ENCODE results near the gene PTPRF.
A peak's percentile ranks its signal among the peaks of the same experiment; 100 is the strongest.

PTPRF gene

DNA sequence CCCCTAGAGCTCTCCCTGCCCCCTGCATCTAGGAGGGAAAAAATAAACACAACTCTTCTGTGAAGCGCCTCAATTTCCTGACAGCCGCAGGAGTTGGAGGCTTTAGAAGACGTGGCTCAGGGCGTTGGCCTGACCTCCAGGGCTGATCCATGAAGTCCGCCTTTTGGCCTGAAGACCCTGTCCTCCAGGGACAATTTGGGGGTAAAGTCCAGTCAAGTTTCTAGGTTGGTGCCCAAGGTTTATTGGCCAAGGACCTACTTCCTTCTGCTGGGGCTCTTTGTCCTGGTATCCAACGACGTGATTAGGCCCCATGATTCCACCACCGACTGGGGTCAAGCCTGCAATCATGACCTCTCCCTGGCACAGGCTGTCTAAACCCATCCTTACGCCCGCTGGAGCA lies 54.9 kb downstream of the PTPRF start:
- no peak for DNase-seq

DNA sequence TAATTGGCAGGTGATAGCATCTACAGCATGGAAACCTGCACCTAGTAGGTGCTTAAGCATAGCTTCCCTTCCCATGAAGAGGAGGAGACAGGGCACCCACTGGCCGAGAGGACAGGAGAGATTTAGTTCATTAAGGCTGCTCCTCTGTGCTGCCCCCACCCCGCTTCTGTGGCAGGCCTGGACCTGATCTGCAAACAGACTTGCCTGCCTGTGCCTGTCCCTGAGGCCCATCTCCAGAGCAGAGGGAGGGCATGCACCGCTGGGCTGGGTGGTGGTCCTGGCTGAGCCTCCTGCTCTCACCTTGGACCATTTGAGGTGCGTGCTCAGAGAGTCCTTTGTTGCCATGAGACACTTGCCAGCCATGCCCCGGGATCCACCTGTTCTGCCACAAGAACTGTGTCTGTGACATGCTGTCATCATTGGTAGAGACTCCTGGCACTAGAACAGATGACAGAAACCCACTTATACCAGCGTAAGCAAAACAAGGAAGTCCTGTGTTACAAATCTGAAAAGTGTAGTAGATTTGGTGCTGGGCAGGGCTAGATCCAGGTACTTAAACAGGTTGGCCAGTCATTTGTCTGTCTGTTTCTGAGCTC lies 55.6 kb downstream of the PTPRF start:
- DNase-seq, result peak; percentile 31

DNA sequence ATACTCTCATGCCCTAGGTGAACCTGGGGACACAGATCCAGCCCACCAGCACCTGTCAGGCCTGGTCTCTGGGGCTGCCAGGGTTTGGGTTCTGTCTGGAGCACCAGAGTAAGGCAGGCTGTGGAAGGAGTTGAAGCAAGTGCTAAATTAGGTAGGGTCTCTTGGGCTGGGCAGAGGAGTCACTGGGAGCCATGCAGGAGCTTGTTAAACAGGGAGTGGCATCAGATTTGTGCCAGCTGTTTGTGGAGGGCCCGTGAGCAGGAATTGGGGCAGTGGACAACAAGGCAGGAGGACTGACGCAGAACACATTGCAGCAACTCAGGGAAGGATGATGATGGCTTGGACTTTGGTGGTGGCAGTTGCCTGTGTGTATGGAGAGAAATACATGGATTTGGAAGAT lies 56.3 kb downstream of the PTPRF start:
- no peak for DNase-seq

GRCh38 chr1:43587594-43587993 lies 56.9 kb downstream of the PTPRF start:
- DNase-seq, result no peak

GRCh38 chr1:43588592-43588991 lies 57.9 kb downstream of the PTPRF start:
- DNase-seq, result no peak

- DNase-seq, result peak; percentile 45
These were observed 59.8 kb downstream of the PTPRF start for GRCh38 chr1:43590388-43590925.

- DNase-seq, result no peak
These were observed 60.5 kb downstream of the PTPRF start for GRCh38 chr1:43591181-43591580.

GRCh38 chr1:43592051-43592665 lies 61.5 kb downstream of the PTPRF start:
- DNase-seq, result no peak

GRCh38 chr1:43592974-43593683 lies 62.4 kb downstream of the PTPRF start:
- no peak for DNase-seq

- no peak for DNase-seq
These were observed 65.9 kb downstream of the PTPRF start for GRCh38 chr1:43596579-43596978.

DNA sequence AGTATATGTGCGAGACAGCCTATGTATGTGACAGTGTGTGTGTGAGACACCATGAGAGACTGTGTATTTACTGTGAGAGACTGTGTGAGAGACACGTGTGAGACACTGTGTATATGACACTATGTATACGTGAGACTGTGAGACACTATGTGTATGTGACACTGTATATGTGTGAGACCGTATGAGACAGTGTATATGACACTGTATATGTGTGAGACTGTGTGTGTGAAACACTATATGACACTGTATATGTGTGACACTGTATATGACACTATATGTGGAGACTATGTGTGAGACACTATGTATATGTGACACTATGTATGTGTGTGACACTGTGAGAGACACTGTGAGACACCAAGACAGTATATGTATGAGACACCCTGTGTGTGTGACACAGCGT lies 66.3 kb downstream of the PTPRF start:
- DNase-seq, result no peak

- no peak for DNase-seq
These were observed 67.0 kb downstream of the PTPRF start for GRCh38 chr1:43597721-43598120.

DNA sequence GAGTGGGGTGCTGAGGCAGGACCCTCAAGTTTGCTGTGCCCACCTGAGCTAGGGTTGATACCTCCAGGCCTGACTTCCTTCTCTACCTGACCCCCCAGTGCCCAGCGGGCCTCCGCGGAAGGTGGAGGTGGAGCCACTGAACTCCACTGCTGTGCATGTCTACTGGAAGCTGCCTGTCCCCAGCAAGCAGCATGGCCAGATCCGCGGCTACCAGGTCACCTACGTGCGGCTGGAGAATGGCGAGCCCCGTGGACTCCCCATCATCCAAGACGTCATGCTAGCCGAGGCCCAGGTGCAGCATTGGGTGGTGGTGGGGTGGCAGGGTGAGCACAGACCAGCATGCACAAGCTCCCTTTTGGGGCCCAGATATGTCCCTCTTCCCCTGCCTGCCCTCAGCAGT lies 67.9 kb downstream of the PTPRF start:
- DNase-seq, result no peak

- no peak for DNase-seq
These were observed 69.6 kb downstream of the PTPRF start for GRCh38 chr1:43600033-43601020.

DNA sequence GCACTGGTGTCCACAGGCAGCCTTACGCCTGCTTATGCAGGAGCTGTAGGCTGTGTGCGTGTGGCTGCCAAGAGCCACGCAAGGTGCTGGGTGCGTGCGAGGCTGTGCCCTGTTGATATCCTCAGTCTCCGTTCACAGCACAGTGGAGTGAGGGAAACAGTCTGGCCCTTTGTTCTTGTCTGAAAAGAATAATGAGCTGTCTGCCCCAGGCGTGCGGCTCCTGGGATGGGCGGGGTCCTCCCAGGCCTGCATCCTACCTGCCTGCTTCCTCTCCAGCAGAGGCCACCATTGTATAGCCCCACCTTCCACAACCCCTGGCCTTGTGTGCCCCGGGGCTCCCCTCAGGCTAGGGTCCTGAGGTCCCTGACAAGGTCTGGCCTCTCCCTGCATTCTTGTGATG lies 72.3 kb downstream of the PTPRF start:
- DNase-seq, result no peak

GRCh38 chr1:43604192-43604591 lies 73.5 kb downstream of the PTPRF start:
- DNase-seq, result no peak

GRCh38 chr1:43605157-43605556 lies 74.5 kb downstream of the PTPRF start:
- DNase-seq, result no peak

DNA sequence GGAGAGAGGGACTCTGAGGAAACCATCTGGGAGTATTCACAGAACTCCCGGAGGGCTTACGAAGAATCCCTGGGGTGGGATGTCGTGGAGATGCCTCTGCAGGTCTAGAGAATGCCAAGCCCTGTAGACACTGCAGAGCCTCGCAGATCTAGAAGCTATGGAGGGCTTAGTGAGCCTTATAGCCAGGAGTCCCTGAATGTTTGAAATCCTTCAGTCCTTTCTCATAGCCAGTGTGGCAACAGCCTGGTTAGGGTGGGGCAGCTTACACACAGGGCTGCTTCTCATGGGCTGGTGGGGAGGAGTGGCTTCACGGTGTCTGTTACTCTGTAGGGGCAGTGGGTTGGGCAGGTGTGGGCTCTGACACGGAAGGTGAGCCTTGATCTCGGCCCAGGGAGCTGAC lies 75.1 kb downstream of the PTPRF start:
- no peak for DNase-seq

GRCh38 chr1:43606624-43607023 lies 75.9 kb downstream of the PTPRF start:
- DNase-seq, result no peak

DNA sequence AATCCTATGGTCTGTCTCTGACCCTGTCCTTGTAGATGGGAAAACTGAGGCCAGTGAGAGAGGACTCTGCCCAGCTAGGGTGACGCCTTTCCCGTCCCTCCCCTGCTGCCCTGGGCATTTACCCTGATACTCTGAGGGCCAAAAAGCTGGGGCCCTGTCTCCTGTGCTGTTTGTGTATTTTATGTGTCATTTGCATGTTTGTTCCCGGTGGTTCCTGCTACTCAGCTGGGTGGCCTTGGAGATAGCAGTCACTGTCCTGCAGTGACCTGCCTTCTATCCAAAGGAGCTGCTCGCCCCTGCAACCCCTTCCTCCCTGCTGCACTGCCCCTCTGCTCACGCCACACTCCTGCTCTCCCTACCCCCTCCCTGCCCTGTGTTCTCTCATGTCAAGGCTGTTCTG lies 78.1 kb downstream of the PTPRF start:
- DNase-seq, result no peak

DNA sequence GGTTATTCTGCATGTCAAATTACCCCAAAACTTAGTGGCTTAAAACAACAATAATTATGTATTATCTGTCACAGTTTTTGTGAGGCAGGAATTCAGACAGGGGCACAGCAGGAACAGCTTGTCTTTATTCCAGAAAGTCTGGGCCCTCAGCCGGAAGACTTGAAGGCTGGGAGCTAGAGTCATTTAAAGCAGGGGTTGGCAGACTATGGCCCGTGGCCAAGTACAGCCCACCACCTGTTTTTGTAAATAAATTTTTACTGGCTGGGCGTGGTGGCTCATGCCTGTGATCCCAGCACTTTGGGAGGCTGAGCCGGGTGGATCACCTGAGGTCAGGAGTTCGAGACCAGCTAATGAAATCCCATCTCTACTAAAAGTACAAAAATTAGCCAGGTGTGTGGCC lies 79.7 kb downstream of the PTPRF start:
- no peak for DNase-seq

- no peak for DNase-seq
These were observed 81.3 kb downstream of the PTPRF start for GRCh38 chr1:43611950-43612349.

- no peak for DNase-seq
These were observed 81.7 kb downstream of the PTPRF start for GRCh38 chr1:43612406-43612805.
